Type B pancreatic cell (in vitro differentiated cells): ENCODE results near the gene RIOX2. TPM values are rescaled to one million over a fixed set of nuclear protein-coding genes. Genes with fewer than 3 reads are reported as not detected.

Experiments
- DNase-seq: peaks from one replicate; pipeline ENCODE4 v3.0.0; 2021; ENCODE audit warnings: mixed read lengths; ENCODE audit not compliant: unreplicated experiment; ENCODE audit errors: extremely low spot score
- H3K27ac Mint-ChIP-seq: 2 replicates; pipeline ENCODE4 v1.8.0; 2021; ENCODE audit warnings: mild to moderate bottlenecking, mixed read lengths
- H3K27me3 Mint-ChIP-seq: 2 replicates; pipeline ENCODE4 v1.8.0; 2021; ENCODE audit warnings: mixed read lengths
- H3K36me3 Mint-ChIP-seq: 2 replicates; pipeline ENCODE4 v1.8.0; 2021; ENCODE audit warnings: mixed read lengths
- H3K4me1 Mint-ChIP-seq: one replicate; pipeline ENCODE4 v1.8.0; 2021; ENCODE audit warnings: mixed read lengths; ENCODE audit not compliant: unreplicated experiment
- H3K4me3 Mint-ChIP-seq: 2 replicates; pipeline ENCODE4 v1.8.0; 2021; ENCODE audit warnings: mild to moderate bottlenecking, mixed read lengths
- H3K9me3 Mint-ChIP-seq: 2 replicates; pipeline ENCODE4 v1.8.0; 2021; ENCODE audit warnings: mixed read lengths
- total RNA-seq: library from RNA; stranded (reverse); gene quantifications from 2 replicates; pipeline ENCODE4 v1.2.1, GENCODE V29; 2021; ENCODE audit warnings: low replicate concordance
- TF ChIP-seq, protein P1 (sequence below): fragments of 200-600 bp; sonication (generic); conservative IDR thresholded peaks from 2 replicates; pipeline ENCODE4 v1.5.0; 2021; ENCODE audit warnings: antibody characterized with exemption, mild to moderate bottlenecking

The RIOX2 gene
- total RNA-seq, 1 donor from 2014 or later, result 27.9 TPM

DNA sequence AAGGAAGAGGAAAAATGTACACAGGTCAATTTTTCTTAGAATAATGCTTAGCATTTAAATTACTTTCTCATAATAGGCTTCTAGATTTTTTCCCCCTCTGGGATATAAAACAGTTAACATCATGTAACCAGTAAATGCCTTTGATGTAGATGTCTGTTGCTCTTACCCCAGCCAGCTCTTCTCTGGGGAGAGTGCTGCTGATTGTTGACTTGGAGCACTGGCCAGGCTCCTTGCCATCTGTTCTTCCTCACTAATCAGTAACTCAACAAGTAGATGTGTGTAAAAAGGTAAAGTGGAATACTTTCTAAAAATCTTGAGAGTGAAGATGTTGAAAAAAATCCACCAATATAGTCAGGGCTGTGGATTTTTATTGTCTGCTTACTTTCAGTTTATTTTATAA lies 42.2 kb downstream of the RIOX2 start:
- peaks cover 9% of the 10 kb centered on the region for H3K9me3 Mint-ChIP-seq
- H3K27me3 Mint-ChIP-seq, result no peaks in the 10 kb centered on the region
- DNase-seq, result no peak
- no peak overlapping the region for H3K27ac Mint-ChIP-seq
- TF ChIP-seq, protein P1, sequence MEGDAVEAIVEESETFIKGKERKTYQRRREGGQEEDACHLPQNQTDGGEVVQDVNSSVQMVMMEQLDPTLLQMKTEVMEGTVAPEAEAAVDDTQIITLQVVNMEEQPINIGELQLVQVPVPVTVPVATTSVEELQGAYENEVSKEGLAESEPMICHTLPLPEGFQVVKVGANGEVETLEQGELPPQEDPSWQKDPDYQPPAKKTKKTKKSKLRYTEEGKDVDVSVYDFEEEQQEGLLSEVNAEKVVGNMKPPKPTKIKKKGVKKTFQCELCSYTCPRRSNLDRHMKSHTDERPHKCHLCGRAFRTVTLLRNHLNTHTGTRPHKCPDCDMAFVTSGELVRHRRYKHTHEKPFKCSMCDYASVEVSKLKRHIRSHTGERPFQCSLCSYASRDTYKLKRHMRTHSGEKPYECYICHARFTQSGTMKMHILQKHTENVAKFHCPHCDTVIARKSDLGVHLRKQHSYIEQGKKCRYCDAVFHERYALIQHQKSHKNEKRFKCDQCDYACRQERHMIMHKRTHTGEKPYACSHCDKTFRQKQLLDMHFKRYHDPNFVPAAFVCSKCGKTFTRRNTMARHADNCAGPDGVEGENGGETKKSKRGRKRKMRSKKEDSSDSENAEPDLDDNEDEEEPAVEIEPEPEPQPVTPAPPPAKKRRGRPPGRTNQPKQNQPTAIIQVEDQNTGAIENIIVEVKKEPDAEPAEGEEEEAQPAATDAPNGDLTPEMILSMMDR, result no peak
- peaks cover 8% of the 10 kb centered on the region for H3K4me1 Mint-ChIP-seq
- peaks cover 21% of the 10 kb centered on the region for H3K36me3 Mint-ChIP-seq
- H3K4me3 Mint-ChIP-seq, result no peak overlapping the region

DNA sequence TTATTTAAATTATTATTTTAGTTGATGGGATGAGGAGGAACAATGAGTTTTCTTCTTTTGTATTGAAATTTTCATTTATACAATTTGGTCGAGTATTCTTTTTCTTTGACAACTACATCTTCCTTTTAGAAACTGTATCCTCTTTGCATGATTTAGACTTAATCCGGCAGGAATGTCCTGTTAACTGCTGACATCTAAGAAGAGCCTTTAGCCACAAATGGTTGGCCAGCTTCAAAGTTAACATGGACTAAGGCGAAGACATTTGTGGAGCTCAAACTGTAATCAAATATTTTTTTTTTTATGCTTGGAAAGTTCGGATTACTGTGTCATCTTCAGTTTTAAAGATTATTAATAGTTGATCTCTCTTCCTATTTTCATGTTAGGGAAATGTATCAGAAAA lies 43.2 kb downstream of the RIOX2 start:
- H3K4me3 Mint-ChIP-seq, result no peak overlapping the region
- TF ChIP-seq, protein P1, result no peak
- peaks cover 13% of the 10 kb centered on the region for H3K9me3 Mint-ChIP-seq
- peaks cover 27% of the 10 kb centered on the region for H3K36me3 Mint-ChIP-seq
- no peak overlapping the region for H3K27ac Mint-ChIP-seq
- H3K27me3 Mint-ChIP-seq, result no peaks in the 10 kb centered on the region
- H3K4me1 Mint-ChIP-seq, result peaks cover 8% of the 10 kb centered on the region
- no peak for DNase-seq

DNA sequence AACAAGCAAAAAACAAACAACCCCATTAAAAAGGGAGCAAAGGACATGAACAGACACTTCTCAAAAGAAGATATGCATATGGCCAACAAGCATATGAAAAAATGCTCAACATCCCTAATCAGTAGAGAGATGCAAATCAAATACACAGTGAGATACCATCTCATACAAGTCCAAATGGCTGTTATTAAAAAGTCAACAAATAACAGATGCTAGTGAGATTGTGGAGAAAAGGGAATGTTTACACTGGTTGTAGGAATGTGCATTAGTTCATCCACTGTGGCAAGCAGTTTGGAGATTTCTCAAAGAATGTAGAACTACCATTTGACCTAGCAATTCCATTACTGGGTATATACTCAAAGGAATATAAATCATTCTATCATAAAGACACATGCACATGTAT lies 44.5 kb downstream of the RIOX2 start:
- H3K4me1 Mint-ChIP-seq, result peaks cover 7% of the 10 kb centered on the region
- peaks cover 13% of the 10 kb centered on the region for H3K9me3 Mint-ChIP-seq
- no peaks in the 10 kb centered on the region for H3K27me3 Mint-ChIP-seq
- no peak for DNase-seq
- H3K4me3 Mint-ChIP-seq, result no peak overlapping the region
- peaks cover 30% of the 10 kb centered on the region for H3K36me3 Mint-ChIP-seq
- H3K27ac Mint-ChIP-seq, result no peak overlapping the region
- TF ChIP-seq, protein P1, result no peak

DNA sequence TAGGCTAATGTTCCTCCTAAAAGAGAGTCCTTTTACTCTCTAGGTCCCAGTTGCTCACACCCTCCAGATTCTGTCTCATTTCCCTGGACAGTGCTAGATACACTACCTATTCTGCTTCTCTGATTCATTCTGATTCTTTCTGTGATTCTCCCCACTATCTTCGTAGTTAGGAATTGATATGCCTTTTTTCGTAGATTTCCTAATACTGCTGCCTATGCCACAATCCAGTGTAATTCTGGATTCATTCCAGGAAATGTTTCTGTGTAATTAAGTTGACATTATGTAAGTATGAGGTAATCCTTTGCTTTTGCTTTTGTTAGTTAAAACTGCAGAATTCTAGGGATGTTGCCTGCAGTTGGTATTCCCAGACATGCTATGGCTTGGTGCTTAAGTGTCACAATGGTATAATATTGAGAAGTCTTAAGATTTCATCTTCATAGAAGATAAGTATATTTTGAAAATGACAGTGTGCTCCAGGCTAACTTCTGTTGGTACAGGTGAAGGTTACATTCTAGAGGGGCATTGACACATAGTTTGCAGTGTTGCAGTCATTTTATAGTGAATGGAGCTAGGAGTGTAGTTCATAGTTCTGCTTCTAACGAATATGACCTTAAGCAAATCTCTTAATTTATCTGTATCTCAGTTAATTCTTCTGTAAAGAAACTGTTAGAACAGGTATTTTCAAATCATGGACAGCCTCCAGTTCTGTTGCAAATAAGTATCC lies 54.3 kb downstream of the RIOX2 start:
- Mint-ChIP-seq H3K36me3 (peaks cover 19% of the 10 kb centered on the region), H3K27ac (no peak overlapping the region), H3K9me3 (peaks cover 3% of the 10 kb centered on the region), H3K4me1 (no peaks in the 10 kb centered on the region), H3K27me3 (no peaks in the 10 kb centered on the region), H3K4me3 (no peak overlapping the region)
- TF ChIP-seq, protein P1, result no peak
- DNase-seq, result no peak

DNA sequence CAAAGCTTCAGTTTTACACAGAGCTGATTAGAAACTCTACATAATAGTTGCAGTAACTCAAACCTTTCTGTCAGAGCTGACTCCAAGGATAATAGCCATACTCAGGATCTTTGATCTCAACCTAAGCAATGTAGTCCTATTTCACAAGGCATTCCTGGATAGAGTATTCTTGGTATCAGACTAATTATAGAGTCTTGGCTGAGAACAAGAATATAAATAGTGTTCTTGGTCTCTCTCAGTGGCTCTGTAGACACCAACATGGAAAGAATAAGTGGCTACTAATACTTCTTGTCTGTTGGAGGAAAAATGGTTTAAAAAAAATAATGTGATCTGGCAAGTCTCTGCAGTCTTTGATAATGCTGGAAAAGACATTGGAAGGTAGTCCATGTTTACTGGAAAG lies 55.7 kb downstream of the RIOX2 start:
- DNase-seq, result no peak
- Mint-ChIP-seq H3K4me3 (no peak overlapping the region), H3K9me3 (no peaks in the 10 kb centered on the region), H3K4me1 (no peaks in the 10 kb centered on the region), H3K36me3 (peaks cover 15% of the 10 kb centered on the region), H3K27ac (no peak overlapping the region), H3K27me3 (no peaks in the 10 kb centered on the region)
- TF ChIP-seq, protein P1, result no peak
